Muscle layer of duodenum (tissue), 2 donors: ENCODE measurements around the gene SUN2.

ENCODE experiments used
- H3K27ac ChIP-seq: one replicate; pipeline ENCODE4 v1.7.0; 2013; ENCODE audit warnings: mild to moderate bottlenecking, low read length
- H3K27me3 ChIP-seq: one replicate; pipeline ENCODE4 v1.7.0; 2013; ENCODE audit warnings: low read depth, mild to moderate bottlenecking, control low read depth, low read length
- H3K36me3 ChIP-seq, 2 donors: one replicate each; pipeline ENCODE4 v1.7.0; 2013; ENCODE audit warnings: low read length in 2 of 2, control low read depth in 1 of 2, mild to moderate bottlenecking in 1 of 2; ENCODE audit not compliant: insufficient read depth in 2 of 2, control insufficient read depth in 1 of 2
- H3K4me1 ChIP-seq, 2 donors: one replicate each; pipeline ENCODE4 v1.7.0; 2013; ENCODE audit warnings: low read length in 2 of 2, mild to moderate bottlenecking in 2 of 2, control low read depth in 1 of 2, moderate library complexity in 1 of 2; ENCODE audit not compliant: insufficient read depth in 2 of 2, control insufficient read depth in 1 of 2
- H3K4me3 ChIP-seq, 2 donors: one replicate each; pipeline ENCODE4 v1.7.0; 2013; ENCODE audit warnings: low read length in 2 of 2, low read depth in 1 of 2, mild to moderate bottlenecking in 1 of 2
- H3K9me3 ChIP-seq, 2 donors: one replicate each; pipeline ENCODE4 v1.7.0; 2013; ENCODE audit warnings: low read length in 2 of 2, control low read depth in 1 of 2, mild to moderate bottlenecking in 1 of 2; ENCODE audit not compliant: control insufficient read depth in 1 of 2
- donor health status: healthy.

SUN2 gene

DNA sequence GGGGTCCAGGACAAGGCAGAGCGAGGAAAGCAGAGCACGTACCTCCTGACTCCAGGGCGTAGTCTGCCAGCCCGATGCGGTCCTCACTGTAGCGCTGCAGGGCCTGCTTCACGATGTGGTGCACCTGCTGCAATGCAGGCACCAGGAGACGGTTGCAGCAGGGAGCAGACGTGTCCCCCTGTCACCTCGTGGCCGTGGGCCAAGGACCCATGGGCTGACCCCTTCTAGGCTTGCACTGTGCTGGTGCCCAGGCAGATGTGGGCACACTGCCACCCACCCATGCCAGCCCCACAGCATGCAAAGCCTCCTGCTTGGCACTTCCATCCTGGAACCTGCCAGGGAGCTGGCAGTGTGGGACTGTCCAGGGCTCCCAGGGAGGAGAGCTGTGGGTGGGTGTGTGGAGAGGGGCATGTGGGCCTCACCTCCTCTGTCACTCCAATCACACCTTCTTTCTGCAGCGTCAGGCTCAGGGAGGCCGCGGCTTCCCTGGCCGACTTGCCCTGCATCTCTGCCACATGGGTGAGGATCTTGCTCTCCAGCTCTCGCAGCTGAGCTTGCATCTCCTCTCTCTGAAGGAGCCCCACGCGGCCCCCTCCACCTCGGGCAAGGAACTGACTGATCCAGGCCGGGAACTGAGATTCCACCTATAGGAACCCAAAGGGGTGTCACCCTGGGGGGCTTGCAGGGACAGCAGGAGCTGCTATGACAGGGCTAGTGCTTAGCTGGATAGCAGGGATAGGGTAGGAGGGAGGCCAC lies 16.3 kb downstream of the SUN2 start:
- peaks cover 77 to 94% of the 10 kb centered on the region in 2 donors for H3K36me3 ChIP-seq
- H3K4me1 ChIP-seq: peaks cover under 1 to 7% of the 10 kb centered on the region in 2 donors
- no peaks in the 10 kb centered on the region for H3K27me3 ChIP-seq
- H3K27ac ChIP-seq: no peak overlapping the region
- no peak overlapping the region for H3K4me3 ChIP-seq
- no peaks in the 10 kb centered on the region for H3K9me3 ChIP-seq

DNA sequence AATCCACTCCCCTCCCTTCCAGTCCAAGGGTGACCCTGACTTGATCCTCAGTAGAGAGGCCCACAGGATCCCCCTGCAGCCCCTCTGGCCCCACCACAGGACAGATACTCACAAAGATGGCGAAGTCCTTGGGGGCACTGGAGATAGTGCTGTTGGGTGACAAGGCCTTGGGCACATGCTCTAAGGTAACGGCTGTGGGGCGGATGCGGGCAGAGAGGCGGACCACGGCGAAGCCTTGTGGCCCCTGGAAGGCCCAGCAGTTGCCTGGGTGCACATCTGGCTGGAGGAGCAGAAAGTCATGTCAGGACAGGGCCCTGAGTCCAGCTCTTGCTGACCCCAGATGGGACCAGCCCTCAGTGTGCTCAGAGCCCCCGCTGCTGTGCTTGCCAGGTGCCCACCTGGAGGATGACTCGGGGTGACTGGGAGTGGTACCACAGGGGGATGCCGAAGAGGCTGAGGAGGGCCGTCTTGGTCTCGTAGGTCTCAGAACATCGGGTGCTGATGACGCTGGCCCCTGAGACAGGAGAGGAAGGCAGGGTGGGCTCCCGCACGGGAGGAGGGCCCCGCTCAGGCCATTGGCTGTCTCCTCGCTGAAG lies 17.2 kb downstream of the SUN2 start:
- H3K27ac ChIP-seq: no peak overlapping the region
- no peaks in the 10 kb centered on the region for H3K27me3 ChIP-seq
- H3K36me3 ChIP-seq: peaks cover 75 to 92% of the 10 kb centered on the region in 2 donors
- H3K9me3 ChIP-seq: no peaks in the 10 kb centered on the region
- H3K4me1 ChIP-seq: peaks cover 9 to 16% of the 10 kb centered on the region in 2 donors
- no peak overlapping the region for H3K4me3 ChIP-seq

DNA sequence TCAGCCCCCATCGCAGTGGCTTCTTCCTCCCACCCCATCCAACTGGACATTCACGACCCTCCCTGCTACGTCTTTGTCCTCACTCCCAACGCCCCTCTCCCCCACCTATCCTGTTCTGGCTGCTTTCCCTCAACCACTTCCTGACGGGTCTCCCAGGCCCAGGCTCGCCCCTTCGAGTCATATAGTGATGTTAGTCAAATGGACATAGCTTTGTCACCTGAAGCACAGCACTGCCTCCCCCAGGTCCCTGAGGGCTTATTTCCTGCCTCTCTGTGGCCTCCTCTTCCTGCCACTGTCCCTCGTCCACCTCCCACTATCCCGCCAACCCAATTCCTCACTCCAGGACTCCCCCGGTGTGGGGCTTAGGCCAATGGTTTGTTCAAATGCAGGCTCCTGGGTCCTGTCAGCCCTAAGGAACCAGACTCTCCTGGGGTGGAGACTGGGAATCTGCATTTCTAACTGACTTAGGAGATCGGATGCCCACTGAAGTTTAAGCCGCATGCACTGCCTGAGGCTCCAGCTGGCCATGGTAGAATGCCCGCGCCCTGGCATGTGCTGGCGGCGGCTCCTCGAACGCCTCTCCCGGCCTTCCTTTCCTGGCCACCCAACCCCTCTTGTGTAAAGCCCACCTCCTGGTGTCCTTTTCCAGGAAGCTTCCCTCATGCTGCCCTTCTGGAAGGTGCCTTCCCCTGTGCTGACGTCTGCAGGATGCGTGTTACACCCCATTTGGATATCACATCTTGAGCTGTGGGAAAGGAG lies 18.3 kb downstream of the SUN2 start:
- Histone ChIP-seq H3K4me1 (peaks cover 12 to 27% of the 10 kb centered on the region in 2 donors), H3K27ac (no peak overlapping the region)

DNA sequence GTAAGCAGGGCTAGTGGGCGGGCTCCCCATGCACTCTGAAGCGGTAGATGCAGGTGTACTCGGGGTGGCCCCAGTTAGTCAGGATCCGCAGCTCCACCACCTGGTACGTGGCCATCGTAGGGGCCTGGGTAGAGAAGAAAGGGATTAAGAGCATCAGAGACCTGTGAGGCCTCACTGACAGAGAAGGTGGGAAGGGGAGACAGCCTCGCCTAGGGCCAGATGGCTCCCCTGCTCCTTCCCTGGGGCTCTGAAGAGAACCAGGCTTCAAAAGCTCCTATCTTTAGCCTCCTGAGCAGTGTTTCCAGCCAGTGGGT lies 19.6 kb downstream of the SUN2 start:
- no peak overlapping the region for H3K27ac ChIP-seq
- peaks cover 12 to 32% of the 10 kb centered on the region in 2 donors for H3K4me1 ChIP-seq
- H3K9me3 ChIP-seq: no peaks in the 10 kb centered on the region
- no peaks in the 10 kb centered on the region for H3K27me3 ChIP-seq
- H3K36me3 ChIP-seq: peaks cover 59 to 83% of the 10 kb centered on the region in 2 donors
- H3K4me3 ChIP-seq: no peak overlapping the region

More for the DNA sequence above, 18.3 kb downstream of the SUN2 start:
- no peak overlapping the region for H3K4me3 ChIP-seq
- peaks cover 66 to 89% of the 10 kb centered on the region in 2 donors for H3K36me3 ChIP-seq
- no peaks in the 10 kb centered on the region for H3K27me3 ChIP-seq
- H3K9me3 ChIP-seq: no peaks in the 10 kb centered on the region

DNA sequence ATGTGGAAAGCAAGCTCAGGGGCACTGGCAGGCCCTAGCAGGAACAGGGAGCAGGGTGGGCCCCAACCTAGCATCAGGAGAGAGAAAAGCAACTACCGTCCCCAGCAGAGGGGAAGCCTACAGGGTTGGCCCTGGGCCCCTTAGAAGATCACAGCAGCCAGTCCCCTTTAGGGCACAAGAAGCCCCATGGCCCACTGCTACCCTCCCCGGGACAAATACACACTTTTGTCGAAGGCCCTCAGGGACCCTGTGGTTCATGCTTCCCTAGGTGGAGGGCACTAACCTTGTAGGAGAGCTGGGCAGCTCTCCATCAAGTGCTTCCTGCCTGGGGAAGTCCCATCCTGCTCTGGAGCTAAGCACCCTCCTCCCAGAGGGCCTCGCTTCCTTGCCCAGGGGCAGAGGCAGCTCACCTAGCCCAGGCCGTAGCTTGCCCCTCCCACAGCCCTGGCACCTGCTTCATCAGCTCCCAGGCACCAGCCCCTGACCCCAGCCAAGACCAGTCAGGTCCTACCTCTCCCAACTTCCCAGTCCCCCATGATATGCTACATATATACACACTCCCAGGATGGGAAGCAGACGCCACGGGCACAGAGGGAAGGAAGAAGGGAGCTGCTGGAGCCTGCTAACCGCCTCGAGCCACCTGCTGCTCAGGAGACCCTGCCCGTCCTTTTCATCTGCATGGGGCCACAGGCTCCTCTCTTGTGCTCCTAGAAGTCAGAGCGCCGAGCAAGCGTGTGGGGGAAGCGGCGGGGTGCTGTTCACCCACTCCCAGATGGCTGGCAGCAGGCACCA lies 20.1 kb downstream of the SUN2 start:
- H3K4me1 ChIP-seq: peaks cover 12 to 32% of the 10 kb centered on the region in 2 donors

DNA sequence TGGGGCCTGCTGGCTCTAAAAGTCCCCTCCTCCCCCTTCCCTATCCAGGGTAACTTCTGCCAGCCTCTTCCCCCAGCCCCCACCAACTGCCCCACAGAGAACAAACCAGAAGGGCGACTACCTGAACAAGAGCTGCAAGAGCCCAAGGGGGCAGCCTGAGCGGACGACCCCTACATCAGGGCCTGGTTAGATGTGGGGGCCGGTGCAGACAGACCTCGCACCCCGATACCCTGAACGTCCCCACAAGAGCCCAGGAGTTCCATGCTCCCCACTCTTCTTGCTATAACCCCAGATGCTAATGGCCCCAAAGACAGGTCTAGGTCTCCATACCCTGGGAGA lies 20.7 kb downstream of the SUN2 start:
- H3K4me3 ChIP-seq: no peak overlapping the region
- no peaks in the 10 kb centered on the region for H3K27me3 ChIP-seq
- no peak overlapping the region for H3K27ac ChIP-seq
- peaks cover 12 to 32% of the 10 kb centered on the region in 2 donors for H3K4me1 ChIP-seq
- H3K9me3 ChIP-seq: no peaks in the 10 kb centered on the region
- peaks cover 59 to 83% of the 10 kb centered on the region in 2 donors for H3K36me3 ChIP-seq

More for the DNA sequence above, 20.1 kb downstream of the SUN2 start:
- Histone ChIP-seq H3K36me3 (peaks cover 59 to 83% of the 10 kb centered on the region in 2 donors), H3K9me3 (no peaks in the 10 kb centered on the region), H3K27ac (no peak overlapping the region), H3K4me3 (no peak overlapping the region), H3K27me3 (no peaks in the 10 kb centered on the region)

DNA sequence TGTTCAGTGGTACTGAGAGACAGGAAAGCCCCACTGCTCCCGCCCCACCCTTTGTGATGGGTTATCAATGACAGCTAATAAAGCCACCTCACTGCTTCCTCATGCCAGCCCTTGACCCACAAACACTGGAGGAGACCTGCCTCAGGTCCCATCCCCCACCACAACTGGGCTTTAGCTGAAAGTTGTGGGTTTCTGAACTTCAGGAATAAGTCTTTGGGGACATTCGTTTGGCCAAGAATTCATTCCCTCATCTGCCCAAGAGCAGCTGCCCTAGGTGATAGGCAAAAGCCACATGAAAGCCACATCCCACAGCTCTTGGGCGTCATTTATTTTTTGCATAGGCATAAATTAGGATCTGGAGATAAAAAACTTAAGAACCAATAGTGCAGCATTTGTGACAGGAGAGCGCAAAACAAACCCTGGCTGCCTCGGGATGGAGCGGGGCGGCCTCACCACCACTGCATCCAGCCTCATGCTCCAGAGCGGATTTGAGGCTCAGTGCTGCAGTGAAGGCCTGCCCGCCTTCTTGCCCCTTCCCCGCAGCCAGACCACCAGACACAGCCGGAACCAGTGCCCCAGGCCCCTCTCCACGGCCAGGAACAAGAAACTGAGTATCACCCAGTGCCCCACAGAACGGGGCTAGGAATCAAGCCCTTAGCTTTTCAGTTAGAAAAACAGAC lies 21.2 kb downstream of the SUN2 start:
- H3K9me3 ChIP-seq: no peaks in the 10 kb centered on the region
- peak overlapping the region; percentile 37 for H3K27ac ChIP-seq
- H3K4me1 ChIP-seq: peaks cover 12 to 32% of the 10 kb centered on the region in 2 donors
- H3K4me3 ChIP-seq: no peak overlapping the region
- H3K36me3 ChIP-seq: peaks cover 59 to 83% of the 10 kb centered on the region in 2 donors
- no peaks in the 10 kb centered on the region for H3K27me3 ChIP-seq

DNA sequence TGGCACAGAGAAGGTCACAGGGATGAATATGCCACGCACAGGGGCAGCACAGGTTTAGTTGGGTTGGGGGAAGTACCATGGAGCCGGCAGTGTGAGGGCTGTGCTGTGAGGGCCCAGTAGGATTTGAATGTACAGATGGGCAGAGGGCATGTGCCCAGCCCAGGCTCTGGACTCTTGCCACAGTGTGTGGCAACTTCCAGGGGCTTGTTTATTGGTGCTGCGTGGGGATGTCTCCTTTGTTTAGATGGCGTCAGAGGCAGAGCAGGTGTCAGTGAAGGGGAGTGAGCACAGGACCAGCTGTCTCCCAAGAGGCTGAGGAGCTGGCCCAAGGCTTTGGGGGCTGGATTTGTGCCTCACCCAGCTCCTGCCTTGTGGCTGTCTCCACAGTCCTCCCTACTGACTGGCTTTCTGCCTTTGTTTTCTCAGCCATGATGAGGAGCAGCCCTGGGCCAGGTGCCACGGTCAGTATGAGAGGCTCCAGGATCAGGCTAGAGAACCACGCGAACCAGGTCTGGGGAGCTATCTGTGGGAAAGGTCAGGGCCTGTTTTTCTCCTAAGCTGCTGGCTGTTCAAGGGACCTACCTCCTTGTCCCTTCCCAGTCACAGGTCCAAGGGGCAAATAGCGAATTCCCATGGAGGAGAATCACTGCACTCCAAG lies 21.9 kb downstream of the SUN2 start:
- Histone ChIP-seq H3K4me3 (no peak overlapping the region), H3K4me1 (peaks cover 12 to 32% of the 10 kb centered on the region in 2 donors), H3K27ac (peak overlapping the region; percentile 37), H3K27me3 (no peaks in the 10 kb centered on the region), H3K9me3 (no peaks in the 10 kb centered on the region), H3K36me3 (peaks cover 59 to 83% of the 10 kb centered on the region in 2 donors)

DNA sequence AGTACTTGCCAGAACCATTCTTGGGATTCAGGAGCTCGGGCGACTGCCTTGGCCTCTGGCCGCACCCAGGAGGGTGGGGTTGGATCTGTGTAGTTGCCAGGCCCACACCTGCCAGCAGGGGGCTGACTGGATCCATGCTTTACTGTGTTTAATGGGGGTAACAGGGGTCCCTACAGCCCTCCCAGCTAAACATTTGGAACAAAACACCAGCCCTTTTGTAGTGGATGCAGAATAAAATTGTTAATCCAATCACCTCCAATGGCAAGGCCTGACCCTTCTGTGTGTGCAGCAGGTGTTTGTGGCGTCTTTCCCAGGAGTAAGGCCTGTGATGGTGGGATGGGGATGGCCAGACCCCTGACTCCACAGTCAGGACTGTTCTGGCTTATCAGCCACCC lies 22.5 kb downstream of the SUN2 start:
- Histone ChIP-seq H3K9me3 (no peaks in the 10 kb centered on the region), H3K27me3 (no peaks in the 10 kb centered on the region), H3K4me3 (no peak overlapping the region), H3K36me3 (peaks cover 59 to 83% of the 10 kb centered on the region in 2 donors), H3K4me1 (peaks cover 12 to 32% of the 10 kb centered on the region in 2 donors), H3K27ac (peak overlapping the region; percentile 37)

DNA sequence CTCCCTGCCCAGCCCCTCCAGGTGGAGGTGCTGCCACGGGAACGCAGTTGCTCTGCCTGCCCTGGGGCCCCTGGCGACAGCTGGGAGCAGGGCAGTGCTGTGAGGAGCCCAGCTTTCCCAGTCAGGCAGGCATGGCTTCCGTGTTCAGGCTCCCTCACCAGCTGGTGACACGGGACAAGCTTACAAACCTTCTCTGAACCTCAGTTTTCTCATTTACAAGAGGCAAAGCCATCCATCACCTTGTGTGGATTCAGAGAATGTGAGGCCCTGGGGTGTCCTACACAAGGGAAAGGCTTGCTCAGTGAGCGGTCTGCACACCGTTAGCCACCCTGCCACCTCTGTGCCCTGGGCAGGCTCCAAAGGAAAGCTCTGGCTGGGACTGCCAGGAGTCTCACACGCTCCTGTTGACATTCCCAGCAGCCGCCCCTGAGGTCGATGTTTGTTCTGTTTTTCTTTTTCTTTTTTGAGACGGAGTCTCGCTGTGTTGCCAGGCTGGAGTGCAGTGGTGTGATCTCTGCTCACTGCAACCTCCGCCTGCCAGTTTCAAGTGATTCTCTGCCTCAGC lies 23.5 kb downstream of the SUN2 start:
- H3K27ac ChIP-seq: no peak overlapping the region
- H3K4me3 ChIP-seq: no peak overlapping the region
- no peaks in the 10 kb centered on the region for H3K27me3 ChIP-seq
- peaks cover 12 to 32% of the 10 kb centered on the region in 2 donors for H3K4me1 ChIP-seq
- H3K36me3 ChIP-seq: peaks cover 60 to 83% of the 10 kb centered on the region in 2 donors
- no peaks in the 10 kb centered on the region for H3K9me3 ChIP-seq
